Embryonic facial prominence (tissue), 1 donor: ENCODE results near the gene GPR108.

Experiments
- DNase-seq: peaks from one replicate; pipeline ENCODE4 v3.0.0-alpha.2; 2016; ENCODE audit errors: extremely low spot score

Gene GPR108

DNA sequence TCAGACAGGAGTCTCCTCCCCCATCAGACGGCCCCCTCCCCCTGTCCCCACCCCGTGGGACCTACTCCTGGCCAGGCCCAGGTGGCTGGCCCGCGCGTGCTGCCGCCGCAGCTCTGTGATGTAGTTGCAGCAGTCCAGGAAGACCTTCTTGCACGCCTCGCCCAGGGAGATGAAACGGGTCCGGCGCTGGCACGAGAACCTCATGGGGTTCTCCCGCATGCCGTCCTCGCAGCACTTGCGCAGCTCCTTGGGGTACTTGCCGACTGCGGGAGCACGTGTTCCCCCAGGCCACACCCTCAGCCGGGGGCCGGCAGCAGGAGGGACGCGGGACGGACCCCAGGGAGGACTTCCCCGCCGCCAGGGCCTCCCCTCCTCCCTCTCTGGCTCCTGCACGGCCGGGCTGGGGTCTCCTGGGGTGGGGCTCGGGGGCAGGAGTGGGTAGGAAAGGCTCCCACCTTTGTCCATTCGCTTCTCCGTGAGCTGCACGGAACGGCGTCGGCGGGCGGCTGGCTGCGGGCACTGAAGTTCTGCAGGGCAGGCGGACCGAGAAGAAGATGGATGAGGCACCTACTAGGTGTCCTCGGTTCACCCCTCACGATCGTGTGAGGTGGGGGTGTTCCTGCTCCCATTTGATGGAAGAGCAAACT lies 30.2 kb downstream of the GPR108 start:
- DNase-seq: no peak

DNA sequence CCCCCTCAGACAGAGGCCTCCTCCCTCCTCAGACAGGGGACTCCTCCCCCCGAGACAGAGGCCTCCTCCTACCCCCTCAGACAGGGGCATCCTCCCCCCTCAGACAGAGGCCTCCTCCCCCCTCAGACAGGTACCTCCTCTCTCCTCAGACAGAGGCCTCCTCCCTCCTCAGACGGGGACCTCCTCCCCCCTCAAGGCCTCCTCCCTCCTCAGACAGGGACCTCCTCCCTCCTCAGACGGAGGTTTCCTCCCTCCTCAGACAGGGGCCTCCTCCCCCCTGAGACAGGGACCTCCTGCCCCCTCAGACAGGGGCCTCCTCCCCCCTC lies 30.8 kb downstream of the GPR108 start:
- DNase-seq: no peak

- no peak for DNase-seq
Measured at GRCh38 chr19:6705931-6706632, 31.3 kb downstream of the GPR108 start.

DNA sequence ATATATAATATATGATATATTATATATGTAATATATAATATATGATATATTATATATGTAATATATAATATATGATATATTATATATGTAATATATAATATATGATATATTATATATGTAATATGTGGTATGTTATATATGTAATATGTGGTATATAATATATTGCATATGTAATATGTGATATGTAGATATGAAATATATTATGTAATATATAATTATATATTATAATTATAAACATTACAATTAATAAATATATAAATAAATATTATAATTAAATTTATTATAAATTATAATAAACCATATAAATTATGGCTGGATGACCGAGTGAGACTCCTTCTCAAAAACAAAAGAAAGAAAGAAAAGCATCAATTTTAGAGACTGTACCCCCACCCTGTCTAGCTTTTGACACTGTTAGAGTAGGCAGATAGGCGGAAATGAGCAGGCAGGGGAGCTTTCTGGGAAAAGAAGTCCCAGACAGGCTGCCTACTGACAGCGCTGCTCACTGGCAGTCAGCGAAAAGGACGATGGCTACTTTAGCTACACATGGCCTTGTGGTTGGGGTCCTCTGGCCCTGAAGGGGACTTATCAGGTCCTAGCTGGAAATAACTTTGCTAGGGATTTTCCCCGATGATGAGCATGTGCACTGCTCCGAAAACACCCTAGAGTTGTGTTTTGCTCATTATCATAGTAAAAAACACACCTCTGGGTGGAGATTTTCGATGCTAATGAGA lies 36.6 kb downstream of the GPR108 start:
- DNase-seq: no peak

DNA sequence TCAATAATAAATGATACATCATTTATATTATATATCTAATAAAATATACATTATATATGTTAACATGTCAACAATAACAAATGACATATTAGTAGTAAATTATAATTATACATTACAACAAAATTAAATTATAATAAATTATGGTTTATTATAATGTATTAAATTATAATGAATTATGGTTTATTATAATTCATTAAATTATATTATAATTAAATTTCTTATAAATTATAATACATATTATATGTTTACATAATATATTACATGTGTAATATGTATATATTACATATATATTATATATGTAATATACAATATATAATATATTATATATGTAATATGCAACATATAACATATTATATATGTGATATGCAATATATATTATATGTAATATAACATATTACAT lies 37.4 kb downstream of the GPR108 start:
- no peak for DNase-seq

DNA sequence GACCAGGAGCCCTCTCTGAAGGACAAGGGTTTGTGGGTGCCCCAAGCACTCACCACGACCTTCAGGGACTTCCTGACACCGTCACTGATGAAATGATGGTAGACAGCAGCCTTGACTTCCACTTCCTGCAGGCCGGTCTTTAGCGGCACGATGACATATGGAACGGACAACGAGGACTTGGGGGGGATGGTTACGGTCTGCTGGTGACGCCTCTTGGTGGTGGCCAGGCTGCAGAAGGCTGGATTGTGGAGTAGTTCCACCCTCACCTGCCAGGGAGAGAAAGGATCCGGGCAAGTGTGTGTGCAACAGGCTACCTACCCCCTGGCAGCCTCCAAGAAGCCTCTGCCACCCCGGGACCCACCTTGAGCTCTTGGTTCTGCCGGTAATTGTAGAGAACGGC lies 40.1 kb downstream of the GPR108 start:
- DNase-seq: no peak

DNA sequence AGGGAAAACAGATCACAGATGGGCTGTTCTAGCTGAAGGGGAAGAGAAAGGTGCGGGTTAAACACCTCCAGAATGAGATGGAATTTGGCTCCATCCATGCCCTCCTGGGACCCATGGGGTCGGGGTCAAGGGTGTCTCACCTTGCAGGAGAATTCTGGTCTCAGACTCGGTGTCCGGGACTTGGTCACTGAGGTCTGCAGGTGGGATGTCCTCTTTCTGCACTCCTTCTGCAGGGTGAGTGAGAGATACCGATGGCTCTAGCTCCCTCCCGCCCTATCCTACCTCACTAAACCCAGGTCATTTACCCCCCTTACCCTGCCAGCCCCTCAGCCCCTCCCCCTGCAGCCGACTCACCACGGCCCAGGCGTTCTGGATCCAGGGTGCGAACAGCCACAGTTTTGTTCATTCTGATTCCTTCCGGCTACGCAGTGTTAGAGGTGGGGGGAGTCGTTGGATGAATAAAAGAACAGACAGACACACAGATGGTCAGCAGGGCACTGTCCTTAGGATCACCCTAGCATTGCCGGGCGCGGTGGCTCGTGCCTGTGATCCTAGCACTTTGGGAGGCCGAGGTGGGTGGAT lies 41.0 kb downstream of the GPR108 start:
- DNase-seq: no peak

DNA sequence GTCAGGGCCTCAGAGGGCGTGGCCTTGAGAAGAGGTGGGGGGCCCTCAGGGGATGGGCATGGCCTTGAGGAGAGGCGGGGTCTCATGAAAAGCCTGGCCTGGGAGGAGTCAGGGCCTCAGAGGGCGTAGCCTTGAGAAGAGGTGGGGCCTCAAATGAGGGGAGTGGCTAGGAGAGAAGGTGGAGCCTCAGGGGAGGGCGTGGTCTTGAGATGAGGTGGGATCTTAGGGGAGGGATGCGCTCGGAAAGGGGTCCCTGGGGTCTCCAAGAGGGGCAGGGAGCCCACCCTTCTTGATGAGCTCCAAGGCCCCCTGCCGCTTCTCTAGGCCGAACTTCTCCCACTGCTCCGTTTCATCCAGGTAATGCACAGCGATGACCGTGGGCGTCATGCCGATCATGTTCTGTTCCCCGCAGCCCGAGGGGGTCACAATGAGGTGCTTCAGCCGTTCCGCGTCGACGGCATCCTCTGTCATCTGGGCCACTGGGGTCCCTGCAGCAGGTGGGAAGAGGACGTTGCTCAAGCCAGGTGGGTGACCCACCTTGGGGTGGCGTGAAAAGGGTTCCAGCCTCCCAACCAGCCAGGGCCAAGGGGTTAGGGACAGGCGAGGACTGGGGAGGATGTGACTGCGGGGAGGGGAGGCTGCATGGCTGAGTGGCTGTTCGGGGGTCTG lies 43.1 kb downstream of the GPR108 start:
- DNase-seq: no peak

DNA sequence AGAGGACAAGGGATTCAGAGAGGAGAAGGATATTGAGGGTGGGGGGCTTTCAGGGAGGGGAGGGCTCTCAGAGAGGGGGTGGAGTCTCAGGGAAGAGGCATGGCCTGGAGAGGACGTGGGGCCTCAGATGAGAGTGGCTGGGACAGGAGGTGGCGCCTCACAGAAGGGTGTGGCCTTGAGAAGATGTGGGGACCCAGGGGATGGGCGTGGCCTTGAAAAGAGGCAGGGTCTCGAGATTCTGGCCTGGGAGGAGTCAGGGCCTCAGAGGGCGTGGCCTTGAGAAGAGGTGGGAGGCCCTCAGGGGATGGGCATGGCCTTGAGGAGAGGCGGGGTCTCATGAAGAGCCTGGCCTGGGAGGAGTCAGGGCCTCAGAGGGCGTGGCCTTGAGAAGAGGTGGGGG lies 43.7 kb downstream of the GPR108 start:
- no peak for DNase-seq

GRCh38 chr19:6693056-6693471 lies 44.3 kb downstream of the GPR108 start:
- DNase-seq: no peak

DNA sequence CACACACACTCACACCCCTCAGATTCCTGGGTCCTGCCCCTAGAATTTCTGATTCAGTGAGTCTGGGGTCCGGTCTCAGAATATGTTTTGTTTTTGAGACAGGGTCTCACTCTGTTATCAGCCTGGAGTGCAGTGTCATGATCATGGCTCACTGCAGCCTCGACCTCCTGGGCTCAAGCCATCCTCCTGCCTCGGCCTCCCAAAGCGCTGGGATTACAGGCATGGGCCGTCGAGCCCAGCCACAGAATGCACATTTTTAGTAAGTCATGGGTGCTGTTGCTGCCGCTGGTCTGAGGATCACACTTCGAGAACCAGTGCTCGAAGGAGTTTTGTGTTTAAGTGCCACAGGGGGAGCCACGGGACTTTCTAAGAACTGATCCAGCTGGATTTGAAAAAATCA lies 45.4 kb downstream of the GPR108 start:
- DNase-seq: no peak

- DNase-seq: no peak
Measured at GRCh38 chr19:6691342-6691741, 46.0 kb downstream of the GPR108 start.

- DNase-seq: no peak
Measured at GRCh38 chr19:6690160-6690885, 47.1 kb downstream of the GPR108 start.

DNA sequence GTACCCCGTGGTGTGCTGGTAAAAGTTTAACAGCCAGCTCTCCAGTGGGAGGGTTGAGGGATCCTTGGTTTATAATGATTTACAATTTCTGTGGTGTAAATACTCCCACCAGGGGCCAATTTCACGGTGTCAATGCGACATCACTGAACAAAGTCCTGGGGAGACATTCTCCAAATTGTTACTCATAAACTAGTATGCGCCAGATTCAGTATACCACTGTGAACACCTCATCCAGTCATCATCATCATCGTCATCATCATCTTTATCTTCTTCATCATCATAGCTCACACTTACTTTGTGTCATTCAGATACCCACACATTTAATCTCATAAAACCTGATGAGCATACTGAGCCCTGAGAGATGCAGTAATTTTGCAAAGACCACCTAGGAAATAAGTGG lies 50.3 kb downstream of the GPR108 start:
- DNase-seq: no peak

DNA sequence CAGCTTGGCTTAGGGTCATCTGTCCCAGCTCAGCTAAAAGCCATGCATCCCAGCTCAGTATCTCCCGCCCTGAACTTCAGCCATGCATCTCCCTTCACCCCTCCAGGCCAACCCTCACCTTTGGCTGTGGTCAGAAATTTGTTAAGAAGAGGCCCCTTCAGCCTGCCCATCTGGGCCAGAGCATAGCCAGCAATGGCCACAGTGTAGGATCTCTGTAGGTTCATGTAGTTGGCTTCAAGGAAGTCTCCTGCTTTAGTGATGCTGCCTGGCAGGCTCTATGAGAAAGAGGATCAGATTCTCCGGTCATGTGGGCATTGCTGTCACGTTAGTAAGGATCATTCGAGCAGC lies 50.8 kb downstream of the GPR108 start:
- no peak for DNase-seq

GRCh38 chr19:6685962-6686627 lies 51.3 kb downstream of the GPR108 start:
- no peak for DNase-seq

DNA sequence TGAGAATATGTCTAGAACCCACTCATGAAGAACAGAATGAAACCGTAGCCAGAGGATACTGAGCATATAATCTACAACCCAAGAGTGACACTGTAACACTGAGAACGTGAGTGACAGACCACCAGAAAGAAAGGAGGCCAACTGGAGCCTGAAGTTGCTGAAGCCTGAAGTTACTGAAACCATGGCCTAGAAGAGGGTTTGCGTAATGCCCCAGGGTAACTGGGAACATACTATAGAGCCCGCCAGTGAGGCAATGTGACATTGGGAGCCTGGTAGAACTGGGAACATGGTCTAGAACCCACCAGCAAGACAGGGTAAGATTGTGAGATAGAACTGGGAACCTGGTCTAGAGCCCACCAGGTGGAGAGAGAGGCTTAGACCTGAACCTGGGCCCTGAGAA lies 51.9 kb downstream of the GPR108 start:
- DNase-seq: no peak

- DNase-seq: no peak
Measured at GRCh38 chr19:6683971-6684370, 53.4 kb downstream of the GPR108 start.

DNA sequence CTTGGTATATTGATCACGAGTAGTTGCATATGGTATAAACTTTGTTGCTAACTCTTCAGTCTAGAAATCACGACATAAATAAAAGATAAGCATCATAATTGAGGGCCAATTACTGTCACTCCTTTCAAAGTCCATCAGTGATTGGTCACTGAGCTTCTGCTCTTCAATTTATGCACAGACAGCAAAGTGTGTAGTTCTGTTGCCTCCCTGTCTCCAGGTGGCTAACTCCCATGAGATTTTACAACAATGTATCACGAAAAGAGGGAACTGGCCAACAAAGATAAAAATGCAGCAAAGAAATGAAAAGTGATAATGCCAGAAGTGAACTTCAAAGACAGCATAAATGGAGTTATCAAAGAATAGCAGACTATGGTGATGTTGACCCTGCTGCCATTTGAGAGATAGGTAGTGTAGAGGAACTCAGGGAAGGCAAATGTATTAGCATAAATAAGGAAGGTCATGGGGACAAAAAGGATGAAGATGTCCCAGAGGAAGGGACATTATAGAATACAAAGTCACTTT lies 54.7 kb downstream of the GPR108 start:
- no peak for DNase-seq

- no peak for DNase-seq
Measured at GRCh38 chr19:6680141-6680540, 57.2 kb downstream of the GPR108 start.
